GM21360 (cell line): ENCODE data around the gene HMCN2.
"Not testable (repeated sequence)": the region's sequence is repeated elsewhere in the genome, so short reads cannot be mapped to it uniquely, and the experiment has no call there.

ENCODE experiments used
- ATAC-seq: cut with Tn5 transposase; IDR thresholded peaks from one replicate; pipeline ENCODE4 v1.9.1; 2021; ENCODE audit warnings: mild to moderate bottlenecking, moderate library complexity; ENCODE audit not compliant: unreplicated experiment

HMCN2 gene

DNA sequence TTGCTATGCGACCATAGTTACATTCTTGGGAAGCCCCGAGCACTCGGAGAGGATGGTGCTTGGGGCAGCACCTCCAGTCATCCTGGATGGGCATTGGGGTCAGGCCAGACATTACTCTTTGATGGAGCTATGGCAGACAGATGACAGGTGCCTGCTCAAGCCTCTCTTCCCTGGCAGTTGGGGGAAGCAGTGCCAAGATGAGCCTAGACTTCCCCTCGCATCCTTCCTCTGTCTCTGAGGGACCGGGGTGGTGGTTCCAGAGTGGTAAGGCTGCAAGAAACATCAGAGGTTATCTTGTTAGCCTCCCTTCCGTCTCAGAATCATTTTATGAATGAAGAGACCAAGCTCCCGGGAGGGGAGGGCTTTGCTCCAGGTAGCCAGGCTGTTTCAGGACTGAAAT, 2.8 kb upstream of the HMCN2 start:
- no peak for ATAC-seq

DNA sequence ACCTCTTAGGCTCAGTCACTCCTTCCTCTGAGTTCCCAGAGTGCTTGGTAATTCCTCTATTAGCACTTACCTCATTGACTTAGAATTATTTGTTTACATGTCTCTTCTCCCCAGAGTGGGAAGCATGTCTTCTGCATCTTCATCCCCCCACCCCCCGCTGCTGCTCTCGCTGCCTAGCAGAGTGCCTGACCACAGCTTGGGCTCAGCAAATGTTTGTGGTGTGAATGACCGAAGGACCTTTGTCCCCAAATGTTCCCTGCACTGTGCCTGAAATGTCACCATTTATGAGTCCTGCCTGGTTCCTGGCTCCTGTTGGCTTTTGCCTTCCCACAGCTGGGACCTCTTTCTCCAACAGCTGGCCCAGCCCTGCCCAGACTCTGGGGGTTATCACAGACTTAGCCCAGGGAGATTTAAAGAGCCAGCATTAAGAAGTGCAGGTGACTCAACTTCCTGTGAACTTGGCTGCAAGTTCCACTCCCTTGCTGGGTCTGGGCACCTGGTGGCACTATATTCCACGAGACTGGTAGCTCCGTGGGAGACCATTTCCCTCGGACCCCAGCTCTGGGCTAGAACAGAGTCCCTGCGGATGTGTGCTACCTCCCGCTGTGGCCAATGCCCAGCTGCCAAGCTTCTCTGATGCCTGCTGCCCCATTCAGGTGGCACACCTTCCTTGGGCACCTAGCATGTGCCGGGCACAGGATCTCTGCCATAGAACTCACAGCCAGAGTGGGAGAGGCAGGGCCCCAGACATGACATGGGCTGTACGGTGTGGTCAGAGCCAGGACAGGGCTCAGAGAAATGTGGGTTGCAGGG, 1.8 kb upstream of the HMCN2 start:
- ATAC-seq, result no peak

DNA sequence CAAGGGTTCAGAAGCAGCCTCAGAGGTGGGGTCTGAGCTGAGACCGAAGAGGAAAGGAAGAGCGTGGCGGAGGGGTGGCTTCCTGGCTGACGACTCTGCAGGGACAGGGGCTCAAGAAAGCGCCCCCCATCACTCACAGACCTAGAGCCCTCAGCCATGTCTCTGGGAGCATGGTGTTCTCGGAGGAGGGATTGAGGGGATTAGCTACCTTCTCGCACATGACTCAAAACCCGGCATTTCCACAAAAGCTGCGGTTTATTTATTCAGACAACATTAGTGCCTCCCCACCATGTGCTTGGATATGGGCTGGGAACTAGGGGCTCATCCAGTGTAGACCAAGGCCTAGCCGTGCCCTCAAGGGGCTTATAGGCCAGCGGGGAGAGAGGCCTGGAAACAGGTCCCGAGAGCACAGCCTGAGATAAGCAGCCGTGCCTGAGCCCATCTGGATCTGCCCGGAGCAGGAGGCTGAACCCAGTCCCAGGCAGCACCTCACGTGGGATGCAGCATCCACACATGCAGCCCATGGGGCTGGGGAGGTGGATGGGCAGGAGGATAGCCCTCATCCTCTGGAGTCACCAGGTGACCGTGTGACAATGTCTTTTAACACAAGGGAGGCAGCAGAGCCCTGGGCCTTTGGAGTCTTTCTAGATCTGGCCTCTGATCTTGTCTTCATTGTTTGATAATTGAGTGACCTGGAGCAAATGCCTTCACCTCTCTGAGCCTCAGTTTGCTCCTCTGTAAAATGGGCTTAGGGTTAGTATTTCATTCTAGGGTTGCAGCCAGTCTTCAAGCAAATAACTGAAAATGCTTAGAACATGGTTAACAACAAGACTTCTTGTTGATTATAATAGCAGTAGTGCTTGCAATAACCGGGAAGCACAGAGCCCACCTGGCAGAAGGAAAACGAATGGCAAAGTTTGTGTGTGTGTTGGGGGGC, 878 bp upstream of the HMCN2 start:
- no peak for ATAC-seq

DNA sequence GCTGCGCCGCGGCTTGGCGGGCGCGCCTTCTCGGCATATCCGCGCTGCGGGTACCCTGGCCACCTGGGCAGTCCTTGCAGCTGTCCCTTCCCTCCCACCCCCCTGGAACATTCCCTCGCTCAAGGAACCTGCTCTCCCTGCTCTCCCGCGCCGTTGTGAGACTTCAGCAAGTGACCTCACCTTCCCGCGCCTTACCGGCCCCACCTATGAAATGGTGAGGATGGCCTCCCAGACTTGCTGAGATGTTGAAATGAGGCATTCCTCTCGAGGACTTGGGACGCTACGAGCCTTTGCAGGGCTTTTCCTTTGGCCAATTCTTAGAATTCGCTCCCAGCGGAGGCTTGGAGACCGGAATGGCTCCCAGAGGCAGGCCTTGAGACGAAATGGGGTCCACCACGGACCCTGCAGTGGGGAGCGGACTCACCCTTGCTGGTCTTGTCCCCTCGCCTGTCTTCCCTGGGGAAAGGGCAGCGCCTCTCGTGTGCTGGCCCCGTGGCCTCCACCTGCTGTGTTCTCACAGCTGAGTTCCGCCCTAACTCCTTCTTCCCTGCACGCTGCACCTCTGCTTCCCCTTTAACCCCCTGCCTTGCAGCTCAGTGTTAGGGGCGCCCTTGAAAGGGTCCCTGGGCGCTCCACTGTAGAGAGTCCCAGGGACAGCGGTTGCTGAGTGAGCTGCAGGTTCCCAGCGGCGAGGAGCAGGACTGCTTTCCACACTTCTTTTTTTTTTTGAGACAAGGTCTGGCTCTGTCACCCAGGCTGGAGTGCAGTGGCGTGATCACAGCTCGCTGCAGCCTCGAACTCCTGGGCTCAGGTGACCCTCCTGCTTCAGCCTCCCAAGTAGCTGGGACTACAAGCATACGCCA, 907 bp downstream of the HMCN2 start:
- no peak for ATAC-seq

- ATAC-seq, result no peak
These were observed 2.4 kb downstream of the HMCN2 start for GRCh38 chr9:130267930-130268329.

DNA sequence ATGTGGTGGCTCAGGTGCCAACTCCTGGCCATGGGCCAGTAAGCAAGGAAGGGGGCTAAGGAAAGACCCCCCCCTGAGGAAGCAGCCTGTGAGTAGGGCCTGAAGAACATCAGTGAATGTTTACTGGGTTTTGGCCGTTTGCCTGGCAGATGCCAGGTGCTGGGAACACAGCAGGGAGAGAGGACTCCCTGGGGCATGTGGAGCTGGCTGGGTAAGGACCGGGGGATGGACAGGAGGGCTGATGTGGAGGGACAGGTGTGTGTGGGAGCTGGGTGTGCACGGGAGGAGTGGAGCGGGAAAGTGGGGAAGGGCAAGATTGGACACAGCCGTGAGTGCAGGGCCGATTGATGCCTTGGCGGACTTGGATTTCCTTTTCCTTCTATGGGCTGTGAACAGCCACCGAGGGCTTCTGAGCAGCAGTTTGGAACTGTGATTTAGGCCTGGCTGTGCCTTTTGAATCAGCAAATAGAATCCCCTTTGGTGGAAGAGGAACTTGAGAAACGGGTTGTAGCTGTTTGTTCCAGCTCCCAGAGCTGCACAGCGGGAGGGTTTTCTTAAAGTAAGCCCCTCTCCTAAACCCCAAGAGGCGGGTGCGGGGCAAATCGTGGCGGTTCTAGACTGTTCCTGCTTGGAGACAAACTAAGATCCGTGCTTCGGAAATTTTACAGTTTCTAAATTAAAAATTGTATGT, 3.1 kb downstream of the HMCN2 start:
- no peak for ATAC-seq

- no peak for ATAC-seq
These were observed 5.9 kb downstream of the HMCN2 start for GRCh38 chr9:130271473-130271872.

GRCh38 chr9:130275156-130275555, 9.6 kb downstream of the HMCN2 start:
- no peak for ATAC-seq

GRCh38 chr9:130276121-130276520, 10.6 kb downstream of the HMCN2 start:
- no peak for ATAC-seq

- no peak for ATAC-seq
These were observed 11.4 kb downstream of the HMCN2 start for GRCh38 chr9:130276955-130277354.

DNA sequence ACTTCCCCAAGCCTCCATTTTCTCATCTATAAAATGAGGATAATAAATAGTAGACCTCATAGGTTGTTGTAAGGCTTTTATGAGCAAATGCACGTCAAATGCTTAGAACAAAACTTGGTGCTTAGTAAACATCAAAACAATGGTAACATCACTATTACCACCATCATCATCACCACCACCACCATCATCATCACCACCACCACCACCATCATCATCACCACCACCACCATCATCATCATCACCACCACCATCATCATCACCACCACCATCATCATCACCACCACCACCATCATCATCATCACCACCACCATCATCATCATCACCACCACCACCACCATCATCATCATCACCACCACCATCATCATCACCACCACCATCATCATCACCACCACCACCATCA, 12.0 kb downstream of the HMCN2 start:
- not testable (repeated sequence) for ATAC-seq

- no peak for ATAC-seq
These were observed 18.1 kb downstream of the HMCN2 start for GRCh38 chr9:130283539-130284248.

DNA sequence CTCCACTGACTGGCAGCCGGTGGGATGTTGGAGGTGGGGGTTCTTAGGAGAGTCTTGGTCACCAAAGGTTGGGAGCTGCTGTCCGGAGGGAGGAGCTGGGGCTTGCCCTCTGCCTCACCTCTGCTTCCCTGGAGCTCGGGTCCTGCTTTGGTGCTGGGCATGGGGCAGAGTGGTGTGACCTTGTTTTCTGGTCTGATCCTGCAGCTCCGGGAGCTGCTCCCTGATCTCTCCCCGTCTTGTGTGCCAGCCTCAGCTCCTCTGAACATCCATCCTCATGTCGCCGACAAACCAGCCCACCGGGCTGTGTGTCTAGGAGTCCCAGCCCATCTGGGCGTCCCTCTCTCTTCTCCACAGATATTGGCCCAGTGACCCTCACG, 18.7 kb downstream of the HMCN2 start:
- no peak for ATAC-seq

DNA sequence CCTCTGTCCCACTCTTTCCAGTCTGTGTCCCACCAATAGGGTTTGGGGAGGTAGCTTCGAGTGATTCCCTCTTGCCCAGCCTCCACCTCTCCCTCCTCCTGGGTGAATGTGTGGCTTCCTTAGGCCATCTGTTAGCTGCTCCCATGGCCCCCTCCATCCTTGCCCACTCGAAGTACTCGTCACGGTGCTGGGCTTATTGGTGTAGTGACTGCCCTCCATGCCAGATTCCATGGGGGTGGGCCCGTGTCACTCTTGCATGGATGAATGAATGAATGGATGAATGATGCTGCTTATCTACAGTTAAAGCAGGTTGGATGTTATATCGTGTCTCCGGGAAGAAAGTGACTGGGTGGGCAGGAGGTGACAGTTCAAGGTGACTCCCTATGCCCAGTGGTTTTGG, 19.1 kb downstream of the HMCN2 start:
- no peak for ATAC-seq

DNA sequence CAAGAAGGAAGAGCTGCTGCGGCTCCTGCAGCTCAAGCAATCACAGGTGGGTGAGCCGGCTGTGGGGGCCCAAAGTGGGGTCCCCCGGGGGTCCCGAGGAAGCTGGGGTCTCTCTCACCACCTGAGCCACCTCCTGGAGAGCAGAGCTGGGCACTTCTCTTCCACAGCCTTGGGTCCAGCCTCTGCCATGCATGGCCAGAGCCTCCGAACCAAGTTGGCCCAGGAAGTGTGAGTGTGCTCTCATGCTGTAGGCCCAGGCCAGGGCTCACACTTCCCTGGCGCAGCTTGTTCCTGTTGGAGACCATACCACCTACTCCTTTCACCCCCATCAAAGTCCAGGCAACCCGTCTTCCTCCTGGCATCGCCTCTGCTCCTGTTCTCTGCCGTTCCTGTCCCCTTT, 19.7 kb downstream of the HMCN2 start:
- no peak for ATAC-seq

DNA sequence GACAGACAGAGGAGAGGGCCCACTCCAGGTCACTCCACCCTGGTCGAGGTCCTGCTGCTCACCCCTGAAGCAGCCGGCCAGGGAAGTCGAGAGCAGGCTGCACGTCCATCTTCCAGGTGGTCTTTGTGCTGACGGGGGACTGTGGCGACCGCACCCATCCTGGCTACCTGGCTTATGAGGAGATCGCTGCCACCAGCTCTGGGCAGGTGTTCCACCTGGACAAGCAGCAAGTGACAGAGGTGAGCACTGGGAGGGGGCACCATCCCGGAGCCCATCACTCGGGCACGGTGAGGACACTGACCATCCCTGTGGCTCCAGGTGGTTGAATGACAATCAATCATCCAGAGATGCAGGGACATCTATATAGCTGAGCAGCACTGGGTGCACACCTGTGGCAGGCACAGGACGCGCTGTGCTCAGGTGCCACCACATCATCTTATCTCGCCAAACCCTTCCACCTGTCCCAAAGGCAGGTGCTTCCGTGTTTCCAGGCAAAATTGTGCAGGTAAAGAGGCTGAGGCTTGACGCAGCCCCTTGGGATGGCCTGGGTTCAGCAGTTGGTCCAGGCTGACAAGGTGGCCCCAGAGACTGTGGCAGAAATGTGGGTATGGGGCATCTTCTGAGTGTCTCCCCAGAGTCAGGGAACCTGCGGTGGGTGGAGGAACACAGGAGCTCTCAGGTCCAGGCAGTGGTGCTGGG, 20.7 kb downstream of the HMCN2 start:
- no peak for ATAC-seq

- ATAC-seq, result no peak
These were observed 21.3 kb downstream of the HMCN2 start for GRCh38 chr9:130286781-130287428.

- no peak for ATAC-seq
These were observed 22.2 kb downstream of the HMCN2 start for GRCh38 chr9:130287736-130288135.

DNA sequence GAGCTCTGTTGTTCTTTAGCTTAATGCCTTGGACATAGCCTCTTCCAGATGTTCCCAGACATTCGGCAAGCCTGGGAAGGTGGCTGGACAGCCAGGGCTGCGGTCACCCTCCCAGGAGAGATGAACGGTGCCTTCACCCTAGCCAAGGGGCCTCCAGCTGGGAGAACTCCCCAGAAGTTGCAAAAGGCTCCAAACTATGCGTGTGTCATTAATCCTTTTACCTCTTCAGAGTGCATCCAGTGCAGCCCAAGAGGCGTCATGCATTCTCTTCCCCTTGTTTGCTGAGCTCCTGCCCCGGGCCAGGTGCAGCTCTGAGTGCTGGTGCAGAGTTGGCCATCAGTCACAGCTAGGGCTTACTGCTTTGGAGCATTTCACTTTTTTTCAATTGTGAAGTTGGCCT, 22.8 kb downstream of the HMCN2 start:
- no peak for ATAC-seq
